NT2/D1 (cell line): Measurements from ENCODE around the gene BDP1.
"Not testable (repeated sequence)": the region's sequence is repeated elsewhere in the genome, so short reads cannot be mapped to it uniquely, and the experiment has no call there.

Experiments used
- DNase-seq: peaks from one replicate; pipeline ENCODE4 v3.0.0-alpha.2; 2011; ENCODE audit warnings: low read depth, low spot score
- H3K27me3 ChIP-seq: 2 replicates; pipeline ENCODE4 v1.6.0; 2011; ENCODE audit warnings: mild to moderate bottlenecking; ENCODE audit not compliant: insufficient read length, insufficient read depth
- H3K36me3 ChIP-seq: 2 replicates; pipeline ENCODE4 v1.6.1; 2011; ENCODE audit warnings: mild to moderate bottlenecking, low read length, mixed read lengths; ENCODE audit not compliant: insufficient read depth, insufficient read length
- H3K4me1 ChIP-seq: 2 replicates; pipeline ENCODE4 v1.5.1; 2011; ENCODE audit not compliant: insufficient read depth, insufficient read length
- H3K4me3 ChIP-seq: 2 replicates; pipeline ENCODE4 v1.5.1; 2011; ENCODE audit warnings: low read depth; ENCODE audit not compliant: insufficient read length
- H3K9ac ChIP-seq: 2 replicates; pipeline ENCODE4 v1.6.0; 2011; ENCODE audit warnings: low read depth; ENCODE audit not compliant: insufficient read length
- H3K9me3 ChIP-seq: 2 replicates; pipeline ENCODE4 v1.5.1; 2011; ENCODE audit warnings: mild to moderate bottlenecking, low read length; ENCODE audit not compliant: insufficient read depth
- SUZ12 ChIP-seq: IDR thresholded peaks from 2 replicates; pipeline ENCODE4 v1.6.1; 2011; ENCODE audit not compliant: insufficient read length, insufficient read depth; ENCODE audit errors: extremely low read depth
- YY1 ChIP-seq: IDR thresholded peaks from 2 replicates; pipeline ENCODE4 v1.6.1; 2011; ENCODE audit not compliant: insufficient read length, insufficient read depth
- ZNF274 ChIP-seq: IDR thresholded peaks from 2 replicates; pipeline ENCODE4 v1.6.1; 2011; ENCODE audit warnings: mild to moderate bottlenecking, low read depth, low read length

The BDP1 gene

GRCh38 chr5:71533142-71533541 lies 77.7 kb downstream of the BDP1 start:
- TF ChIP-seq SUZ12 = no peak
- TF ChIP-seq ZNF274 = no peak
- H3K36me3 ChIP-seq = peaks cover 23% of the 10 kb centered on the region

GRCh38 chr5:71533615-71534014 lies 78.2 kb downstream of the BDP1 start:
- H3K36me3 ChIP-seq = peaks cover 23% of the 10 kb centered on the region

More at GRCh38 chr5:71533142-71533541, 77.7 kb downstream of the BDP1 start:
- peaks cover 5% of the 10 kb centered on the region for H3K4me1 ChIP-seq
- DNase-seq = no peak
- H3K9ac ChIP-seq = no peak overlapping the region
- no peak overlapping the region for H3K4me3 ChIP-seq
- no peaks in the 10 kb centered on the region for H3K9me3 ChIP-seq
- H3K27me3 ChIP-seq = no peaks in the 10 kb centered on the region

GRCh38 chr5:71537687-71538086 lies 82.2 kb downstream of the BDP1 start:
- Histone ChIP-seq H3K27me3 (no peaks in the 10 kb centered on the region), H3K4me1 (peaks cover 5% of the 10 kb centered on the region), H3K9me3 (no peaks in the 10 kb centered on the region), H3K9ac (no peak overlapping the region), H3K36me3 (peaks cover 44% of the 10 kb centered on the region), H3K4me3 (no peak overlapping the region)
- no peak for DNase-seq
- TF ChIP-seq YY1 (no peak), ZNF274 (no peak), SUZ12 (no peak)

More at GRCh38 chr5:71533615-71534014, 78.2 kb downstream of the BDP1 start:
- H3K4me3 ChIP-seq = no peak overlapping the region
- no peak for DNase-seq
- no peak overlapping the region for H3K9ac ChIP-seq
- TF ChIP-seq YY1 (no peak), SUZ12 (no peak), ZNF274 (no peak)
- H3K9me3 ChIP-seq = no peaks in the 10 kb centered on the region
- peaks cover 5% of the 10 kb centered on the region for H3K4me1 ChIP-seq
- no peaks in the 10 kb centered on the region for H3K27me3 ChIP-seq

GRCh38 chr5:71550885-71551284 lies 95.4 kb downstream of the BDP1 start:
- DNase-seq, H3K9me3 ChIP-seq, H3K4me1 ChIP-seq, H3K9ac ChIP-seq, H3K27me3 ChIP-seq, H3K4me3 ChIP-seq: not testable (repeated sequence)
- H3K36me3 ChIP-seq = peaks cover 49% of the 10 kb centered on the region

GRCh38 chr5:71551582-71551981 lies 96.1 kb downstream of the BDP1 start:
- H3K4me1 ChIP-seq = not testable (repeated sequence)
- H3K36me3 ChIP-seq = peaks cover 55% of the 10 kb centered on the region

GRCh38 chr5:71552026-71552749 lies 96.7 kb downstream of the BDP1 start:
- not testable (repeated sequence) for H3K4me3 ChIP-seq, H3K27me3 ChIP-seq, H3K9ac ChIP-seq, DNase-seq, H3K4me1 ChIP-seq, H3K9me3 ChIP-seq
- H3K36me3 ChIP-seq = peaks cover 57% of the 10 kb centered on the region

More at GRCh38 chr5:71551582-71551981, 96.1 kb downstream of the BDP1 start:
- not testable (repeated sequence) for H3K27me3 ChIP-seq, H3K9me3 ChIP-seq, DNase-seq, H3K9ac ChIP-seq, H3K4me3 ChIP-seq

DNA sequence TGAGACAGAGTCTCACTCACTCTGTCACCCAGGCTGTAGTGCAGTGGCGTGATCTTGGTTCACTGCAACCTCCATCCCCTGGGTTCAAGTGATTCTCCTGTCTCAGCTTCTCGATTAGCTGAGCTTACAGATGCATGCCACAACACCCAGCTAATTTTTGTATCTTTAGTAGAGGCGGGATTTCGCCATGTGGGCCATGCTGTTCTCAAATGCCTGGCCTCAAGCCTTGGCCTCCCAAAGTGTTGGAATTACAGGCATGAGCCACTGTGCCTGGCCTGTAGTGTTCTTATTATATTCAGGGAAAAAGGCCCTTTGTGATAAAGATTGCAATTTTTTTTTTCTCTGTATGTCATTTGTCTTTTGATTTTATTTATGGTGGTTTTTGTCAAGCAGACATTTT lies 107.7 kb downstream of the BDP1 start:
- TF ChIP-seq YY1 (no peak), ZNF274 (no peak), SUZ12 (no peak)
- no peak overlapping the region for H3K4me3 ChIP-seq
- peaks cover 60% of the 10 kb centered on the region for H3K36me3 ChIP-seq
- no peaks in the 10 kb centered on the region for H3K9me3 ChIP-seq
- no peaks in the 10 kb centered on the region for H3K27me3 ChIP-seq
- no peaks in the 10 kb centered on the region for H3K4me1 ChIP-seq
- DNase-seq = no peak
- no peak overlapping the region for H3K9ac ChIP-seq

- H3K36me3 ChIP-seq = peaks cover 59% of the 10 kb centered on the region
- H3K4me3 ChIP-seq = no peak overlapping the region
Measured at GRCh38 chr5:71564895-71565294, 109.4 kb downstream of the BDP1 start.

More at GRCh38 chr5:71564895-71565294, 109.4 kb downstream of the BDP1 start:
- no peak overlapping the region for H3K9ac ChIP-seq
- H3K4me1 ChIP-seq = no peaks in the 10 kb centered on the region
- DNase-seq = no peak
- TF ChIP-seq YY1 (no peak), ZNF274 (no peak), SUZ12 (no peak)
- H3K27me3 ChIP-seq = no peaks in the 10 kb centered on the region
- no peaks in the 10 kb centered on the region for H3K9me3 ChIP-seq
